HCT116 (cell line): ENCODE measurements around the gene APC2. TPM values are rescaled to one million over a fixed set of nuclear protein-coding genes. Genes with fewer than 3 reads are reported as not detected.

Experiments used
- ATAC-seq: fragments of 200-7000 bp; cut with Tn5 transposase; 2 replicates; pipeline ENCODE4 v1.9.1; 2020; ENCODE audit warnings: mild to moderate bottlenecking, moderate library complexity
- BruUV-seq: library from RNA; stranded (reverse); fragments of 400-500 nt; replicated peaks from 2 replicates; lab custom pipeline; 2021; lab: Mats Ljungman, UMichigan
- CTCF ChIA-PET: fragments of 300-600 bp; sonication (Branson Sonifier 250); formaldehyde crosslinking; loops from one replicate; lab custom pipeline; 2021; ENCODE audit warnings: antibody characterized with exemption; lab: Charles Lee
- POLR2A ChIA-PET: fragments of 300-600, 350-600 bp; sonication (Branson Sonifier 250); formaldehyde crosslinking; loops from one replicate; lab custom pipeline; 2021; ENCODE audit warnings: antibody characterized with exemption; lab: Charles Lee
- RAD21 ChIA-PET, 2 experiments: fragments of 300-600 bp; sonication (Branson Sonifier 250); formaldehyde crosslinking; loops; one replicate each; lab custom pipeline; 2023; ENCODE audit warnings: low total read pairs in 2 of 2; ENCODE audit not compliant: uncharacterized antibody in 2 of 2, unreplicated experiment in 2 of 2, low non-redundant PET in 1 of 2; lab: Charles Lee
- DNase-seq: peaks from one replicate; pipeline ENCODE4 v3.0.0-alpha.2; 2010; ENCODE audit warnings: low read depth, low spot score
- H2AFZ ChIP-seq: fragments of 200-600 bp; shearing (Covaris generic), sonication (generic); 2 replicates; pipeline ENCODE4 v1.6.1; 2017; ENCODE audit warnings: low read depth, mixed run types, mixed read lengths, antibody characterized with exemption, low read length; ENCODE audit not compliant: poor library complexity, severe bottlenecking
- H3K27ac ChIP-seq: 2 replicates; pipeline ENCODE4 v1.5.1; 2012; ENCODE audit warnings: low read depth, low read length
- H3K27me3 ChIP-seq: fragments of 200-600 bp; sonication (generic); 2 replicates; pipeline ENCODE4 v1.6.1; 2016; ENCODE audit warnings: mixed run types, low read length, mixed read lengths; ENCODE audit not compliant: insufficient read depth
- H3K36me3 ChIP-seq, 2 experiments: fragments of 200-500 bp in 1 of 2; fragments of 200-600 bp in 1 of 2; sonication (Bioruptor generic) in 1 of 2; sonication (generic) in 1 of 2; 2 replicates each; pipeline versions ENCODE4 v1.5.1 to v1.6.1; 2014 to 2016; ENCODE audit warnings: low read length in 2 of 2, inconsistent platforms in 1 of 2, mixed read lengths in 1 of 2, mixed run types in 1 of 2; ENCODE audit not compliant: insufficient read depth in 2 of 2, control insufficient read depth in 1 of 2
- H3K4me1 ChIP-seq, 2 experiments: fragments of 200-600 bp in 1 of 2; sonication (generic) in 1 of 2; 2 replicates each; pipeline versions ENCODE4 v1.5.1 to v1.6.1; 2012 to 2017; ENCODE audit warnings: low read length in 2 of 2, inconsistent platforms in 1 of 2, mild to moderate bottlenecking in 1 of 2, mixed read lengths in 1 of 2, mixed run types in 1 of 2, moderate library complexity in 1 of 2; ENCODE audit not compliant: insufficient read depth in 2 of 2, control insufficient read depth in 1 of 2
- H3K4me2 ChIP-seq: fragments of 200-600 bp; sonication (generic); 2 replicates; pipeline ENCODE4 v1.6.1; 2017; ENCODE audit warnings: mixed run types, low read length, mixed read lengths
- H3K4me3 ChIP-seq, 2 experiments: fragments of 200-600 bp in 1 of 2; sonication (generic) in 1 of 2; replicated peaks in 1 of 2; 2 replicates each; pipeline ENCODE4 v1.5.1; 2011 to 2016; ENCODE audit warnings: low read length in 2 of 2, control low read depth in 1 of 2, low read depth in 1 of 2, mild to moderate bottlenecking in 1 of 2, mixed read lengths in 1 of 2, mixed run types in 1 of 2
- H3K79me2 ChIP-seq: fragments of 200-600 bp; sonication (generic); 2 replicates; pipeline ENCODE4 v1.6.1; 2017; ENCODE audit warnings: mild to moderate bottlenecking, mixed run types, low read length, moderate library complexity, mixed read lengths; ENCODE audit not compliant: insufficient read depth
- H3K9ac ChIP-seq: fragments of 200-600 bp; sonication (generic); 2 replicates; pipeline ENCODE4 v1.6.1; 2016; ENCODE audit warnings: low read length, mixed read lengths
- H3K9me2 ChIP-seq: fragments of 200-600 bp; sonication (generic), shearing (Covaris generic); 2 replicates; pipeline ENCODE4 v1.6.1; 2017; ENCODE audit warnings: mixed run types, mild to moderate bottlenecking, moderate library complexity; ENCODE audit not compliant: insufficient read depth
- H3K9me3 ChIP-seq, 2 experiments: fragments of 200-500 bp in 1 of 2; fragments of 200-600 bp in 1 of 2; sonication (Bioruptor generic) in 1 of 2; sonication (generic) in 1 of 2; 2 replicates each; pipeline ENCODE4 v1.6.1; 2014 to 2017; ENCODE audit warnings: low read length in 2 of 2, mixed read lengths in 2 of 2, inconsistent platforms in 1 of 2, low read depth in 1 of 2, mild to moderate bottlenecking in 1 of 2, mixed run types in 1 of 2, moderate library complexity in 1 of 2; ENCODE audit not compliant: control insufficient read depth in 1 of 2, insufficient read depth in 1 of 2
- H4K20me1 ChIP-seq: fragments of 200-600 bp; sonication (generic), shearing (Covaris generic); 2 replicates; pipeline ENCODE4 v1.6.1; 2017; ENCODE audit warnings: mixed run types, mild to moderate bottlenecking, moderate library complexity; ENCODE audit not compliant: insufficient read depth
- CEBPB ChIP-seq: IDR thresholded peaks from 2 replicates; pipeline ENCODE4 v1.6.1; 2012; ENCODE audit warnings: low read depth
- EGR1 ChIP-seq: IDR thresholded peaks from 2 replicates; pipeline ENCODE4 v1.6.1; 2012; ENCODE audit warnings: low read depth
- EZH2 ChIP-seq: fragments of 200-600 bp; sonication (generic); IDR thresholded peaks from 2 replicates; pipeline ENCODE4 v1.6.1; 2017; ENCODE audit warnings: antibody characterized with exemption, mixed run types
- EZH2phosphoT487 ChIP-seq: fragments of 200-600 bp; IDR thresholded peaks from 2 replicates; pipeline ENCODE4 v1.6.1; 2018; ENCODE audit warnings: antibody characterized with exemption, borderline replicate concordance
- FOSL1 ChIP-seq: IDR thresholded peaks from 2 replicates; pipeline ENCODE4 v1.6.1; 2012; ENCODE audit warnings: low read depth
- JUND ChIP-seq: IDR thresholded peaks from 2 replicates; pipeline ENCODE4 v1.6.1; 2012
- POLR2A ChIP-seq: IDR thresholded peaks from 2 replicates; pipeline ENCODE4 v1.7.0; 2011; ENCODE audit warnings: borderline replicate concordance; ENCODE audit not compliant: insufficient read depth, insufficient read length; ENCODE audit errors: extremely low read depth
- POLR2AphosphoS5 ChIP-seq: IDR thresholded peaks from 2 replicates; pipeline ENCODE4 v1.6.1; 2011; ENCODE audit warnings: mild to moderate bottlenecking, low read depth, low read length, moderate library complexity
- RAD21 ChIP-seq: IDR thresholded peaks from 2 replicates; pipeline ENCODE4 v1.6.1; 2012; ENCODE audit warnings: low read depth, mild to moderate bottlenecking
- SIN3A ChIP-seq: IDR thresholded peaks from 2 replicates; pipeline ENCODE4 v1.6.1; 2012; ENCODE audit warnings: low read depth
- SP1 ChIP-seq: IDR thresholded peaks from 2 replicates; pipeline ENCODE4 v1.6.1; 2012; ENCODE audit warnings: low read depth
- SRF ChIP-seq: IDR thresholded peaks from 2 replicates; pipeline ENCODE4 v1.6.1; 2012; ENCODE audit warnings: low read depth
- TCF7L2 ChIP-seq: IDR thresholded peaks from 2 replicates; pipeline ENCODE4 v1.7.0; 2011; ENCODE audit warnings: borderline replicate concordance, inconsistent platforms; ENCODE audit not compliant: insufficient read depth, insufficient read length; ENCODE audit errors: extremely low read depth
- YY1 ChIP-seq: IDR thresholded peaks from 2 replicates; pipeline ENCODE4 v1.6.1; 2011; ENCODE audit warnings: low read length, low read depth, moderate library complexity, mild to moderate bottlenecking; ENCODE audit not compliant: insufficient replicate concordance; ENCODE audit errors: extremely low read depth
- ZFX ChIP-seq: fragments of 450-650 bp; IDR thresholded peaks from 2 replicates; pipeline ENCODE4 v1.6.1; 2017
- ZNF274 ChIP-seq: fragments of 200-500 bp; sonication (Bioruptor generic); IDR thresholded peaks from 2 replicates; pipeline ENCODE4 v1.6.1; 2014; ENCODE audit warnings: mild to moderate bottlenecking, low read depth, low read length, inconsistent platforms
- intact Hi-C: fragments of 100-400 bp; cut with micrococcal nuclease; formaldehyde crosslinking; loops from 2 replicates; pipeline ENCODE4 v1.10.0; 2022
- total RNA-seq: library from RNA; stranded (reverse); gene quantifications from one replicate; pipeline ENCODE4 v1.2.1, GENCODE V29; 2021; ENCODE audit not compliant: unreplicated experiment
- TF ChIP-seq, protein P1 (sequence below): IDR thresholded peaks from 2 replicates; pipeline ENCODE4 v1.6.1; 2012; ENCODE audit warnings: low read depth
- TF ChIP-seq, protein P2 (sequence below): IDR thresholded peaks from 2 replicates; pipeline ENCODE4 v1.6.1; 2012
- TF ChIP-seq, protein P3 (sequence below): IDR thresholded peaks from 2 replicates; pipeline ENCODE4 v1.6.1; 2012
- TF ChIP-seq, protein P4 (sequence below): IDR thresholded peaks from 2 replicates; pipeline ENCODE4 v1.6.1; 2011; ENCODE audit warnings: mild to moderate bottlenecking, low read length, moderate library complexity; ENCODE audit not compliant: insufficient replicate concordance; ENCODE audit errors: extremely low read depth

The APC2 gene
- total RNA-seq, 1 experiment from 2014 or later: 1.6 TPM

DNA sequence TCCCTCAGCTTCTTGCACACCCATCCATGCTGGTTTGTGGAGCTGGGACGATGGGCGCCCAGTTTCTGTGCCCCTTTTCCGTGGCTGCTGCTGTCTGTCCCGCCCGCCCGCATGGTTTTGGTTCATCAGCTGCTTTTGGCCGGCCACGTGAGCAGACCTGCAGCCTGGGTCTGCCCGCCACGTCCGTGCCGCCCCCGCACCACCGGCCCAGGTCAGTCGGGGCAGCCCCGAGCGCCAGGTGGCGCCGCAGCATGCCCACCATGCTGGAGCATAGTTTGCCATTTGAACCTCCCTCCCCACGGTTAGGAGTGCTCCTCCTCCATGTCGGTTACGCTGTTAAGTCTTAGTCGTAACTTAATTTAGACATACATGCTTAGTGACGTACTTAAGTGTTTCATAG, 27.0 kb upstream of the APC2 start:
- Histone ChIP-seq H3K27ac (no peak overlapping the region), H3K4me1 (no peaks in the 10 kb centered on the region), H3K36me3 (peaks cover 52 to 75% of the 10 kb centered on the region in 2 experiments), H3K9me3 (no peaks in the 10 kb centered on the region), H3K4me3 (no peak overlapping the region), H3K9ac (no peak overlapping the region), H3K4me2 (no peak overlapping the region), H3K79me2 (peaks cover 95% of the 10 kb centered on the region), H3K9me2 (no peaks in the 10 kb centered on the region), H2AFZ (no peak overlapping the region), H3K27me3 (no peaks in the 10 kb centered on the region), H4K20me1 (no peaks in the 10 kb centered on the region)
- DNase-seq (no peak), ATAC-seq (no peak)
- intact Hi-C loops: no loop called here
- RAD21 ChIA-PET: no interaction called here
- POLR2A ChIA-PET: no interaction called here
- BruUV-seq: no TSS peak
- CTCF ChIA-PET: no interaction called here
- TF ChIP-seq ZFX: no peak
- TF ChIP-seq EGR1: no peak
- no peak for TF ChIP-seq SRF
- TF ChIP-seq, protein P1, sequence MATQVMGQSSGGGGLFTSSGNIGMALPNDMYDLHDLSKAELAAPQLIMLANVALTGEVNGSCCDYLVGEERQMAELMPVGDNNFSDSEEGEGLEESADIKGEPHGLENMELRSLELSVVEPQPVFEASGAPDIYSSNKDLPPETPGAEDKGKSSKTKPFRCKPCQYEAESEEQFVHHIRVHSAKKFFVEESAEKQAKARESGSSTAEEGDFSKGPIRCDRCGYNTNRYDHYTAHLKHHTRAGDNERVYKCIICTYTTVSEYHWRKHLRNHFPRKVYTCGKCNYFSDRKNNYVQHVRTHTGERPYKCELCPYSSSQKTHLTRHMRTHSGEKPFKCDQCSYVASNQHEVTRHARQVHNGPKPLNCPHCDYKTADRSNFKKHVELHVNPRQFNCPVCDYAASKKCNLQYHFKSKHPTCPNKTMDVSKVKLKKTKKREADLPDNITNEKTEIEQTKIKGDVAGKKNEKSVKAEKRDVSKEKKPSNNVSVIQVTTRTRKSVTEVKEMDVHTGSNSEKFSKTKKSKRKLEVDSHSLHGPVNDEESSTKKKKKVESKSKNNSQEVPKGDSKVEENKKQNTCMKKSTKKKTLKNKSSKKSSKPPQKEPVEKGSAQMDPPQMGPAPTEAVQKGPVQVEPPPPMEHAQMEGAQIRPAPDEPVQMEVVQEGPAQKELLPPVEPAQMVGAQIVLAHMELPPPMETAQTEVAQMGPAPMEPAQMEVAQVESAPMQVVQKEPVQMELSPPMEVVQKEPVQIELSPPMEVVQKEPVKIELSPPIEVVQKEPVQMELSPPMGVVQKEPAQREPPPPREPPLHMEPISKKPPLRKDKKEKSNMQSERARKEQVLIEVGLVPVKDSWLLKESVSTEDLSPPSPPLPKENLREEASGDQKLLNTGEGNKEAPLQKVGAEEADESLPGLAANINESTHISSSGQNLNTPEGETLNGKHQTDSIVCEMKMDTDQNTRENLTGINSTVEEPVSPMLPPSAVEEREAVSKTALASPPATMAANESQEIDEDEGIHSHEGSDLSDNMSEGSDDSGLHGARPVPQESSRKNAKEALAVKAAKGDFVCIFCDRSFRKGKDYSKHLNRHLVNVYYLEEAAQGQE: no peak
- TF ChIP-seq POLR2AphosphoS5: no peak
- no peak for TF ChIP-seq CEBPB
- TF ChIP-seq EZH2phosphoT487: no peak
- TF ChIP-seq, protein P2, sequence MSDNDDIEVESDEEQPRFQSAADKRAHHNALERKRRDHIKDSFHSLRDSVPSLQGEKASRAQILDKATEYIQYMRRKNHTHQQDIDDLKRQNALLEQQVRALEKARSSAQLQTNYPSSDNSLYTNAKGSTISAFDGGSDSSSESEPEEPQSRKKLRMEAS: no peak
- TF ChIP-seq JUND: no peak
- TF ChIP-seq FOSL1: no peak
- TF ChIP-seq SP1: no peak
- TF ChIP-seq, protein P3, sequence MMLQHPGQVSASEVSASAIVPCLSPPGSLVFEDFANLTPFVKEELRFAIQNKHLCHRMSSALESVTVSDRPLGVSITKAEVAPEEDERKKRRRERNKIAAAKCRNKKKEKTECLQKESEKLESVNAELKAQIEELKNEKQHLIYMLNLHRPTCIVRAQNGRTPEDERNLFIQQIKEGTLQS: no peak
- no peak for TF ChIP-seq RAD21
- no peak for TF ChIP-seq SIN3A
- TF ChIP-seq POLR2A: no peak
- no peak for TF ChIP-seq TCF7L2
- TF ChIP-seq, protein P4, sequence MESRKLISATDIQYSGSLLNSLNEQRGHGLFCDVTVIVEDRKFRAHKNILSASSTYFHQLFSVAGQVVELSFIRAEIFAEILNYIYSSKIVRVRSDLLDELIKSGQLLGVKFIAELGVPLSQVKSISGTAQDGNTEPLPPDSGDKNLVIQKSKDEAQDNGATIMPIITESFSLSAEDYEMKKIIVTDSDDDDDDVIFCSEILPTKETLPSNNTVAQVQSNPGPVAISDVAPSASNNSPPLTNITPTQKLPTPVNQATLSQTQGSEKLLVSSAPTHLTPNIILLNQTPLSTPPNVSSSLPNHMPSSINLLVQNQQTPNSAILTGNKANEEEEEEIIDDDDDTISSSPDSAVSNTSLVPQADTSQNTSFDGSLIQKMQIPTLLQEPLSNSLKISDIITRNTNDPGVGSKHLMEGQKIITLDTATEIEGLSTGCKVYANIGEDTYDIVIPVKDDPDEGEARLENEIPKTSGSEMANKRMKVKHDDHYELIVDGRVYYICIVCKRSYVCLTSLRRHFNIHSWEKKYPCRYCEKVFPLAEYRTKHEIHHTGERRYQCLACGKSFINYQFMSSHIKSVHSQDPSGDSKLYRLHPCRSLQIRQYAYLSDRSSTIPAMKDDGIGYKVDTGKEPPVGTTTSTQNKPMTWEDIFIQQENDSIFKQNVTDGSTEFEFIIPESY: no peak
- no peak for TF ChIP-seq ZNF274
- TF ChIP-seq EZH2: no peak
- no peak for TF ChIP-seq YY1
